Measurements from ENCODE around the gene SKI.

SKI gene

GRCh38 chr1:2344121-2344681 is 116.1 kb downstream of the SKI start:
- no peaks in the 10 kb centered on the region for H3K4me1 ChIP-seq (ENCODE audit: insufficient read depth, low read length, severe bottlenecking)
- H3K27ac ChIP-seq (ENCODE audit: low read depth, low read length, poor library complexity, severe bottlenecking): no peak overlapping the region
- no peaks in the 10 kb centered on the region for H3F3A ChIP-seq (ENCODE audit: insufficient read depth, low read length)
- H3K27me3 ChIP-seq (ENCODE audit: insufficient read depth, low read length): no peaks in the 10 kb centered on the region
- no peaks in the 10 kb centered on the region for H4K20me1 ChIP-seq (ENCODE audit: insufficient read depth, low read length)
- H3K9me2 ChIP-seq (ENCODE audit: low read depth, low read length): no peaks in the 10 kb centered on the region
- H2AFZ ChIP-seq (ENCODE audit: low read length): no peak overlapping the region
- no peak overlapping the region for H3K9ac ChIP-seq (ENCODE audit: low read length)
- H3K4me2 ChIP-seq (ENCODE audit: low read length): no peak overlapping the region
- H3K79me2 ChIP-seq (ENCODE audit: insufficient read depth, low read length): no peaks in the 10 kb centered on the region
- H3K36me3 ChIP-seq (ENCODE audit: insufficient read depth, low read length): no peaks in the 10 kb centered on the region
- H3K9me3 ChIP-seq (ENCODE audit: low read length): no peaks in the 10 kb centered on the region
- no peak overlapping the region for H3K4me3 ChIP-seq (ENCODE audit: low read depth, low read length, poor library complexity, severe bottlenecking)
- TF ChIP-seq CTCF (IDR thresholded peaks at IDR 0.05; ENCODE audit: low read length) (no peak), EZH2 (IDR thresholded peaks at IDR 0.05; ENCODE audit: borderline replicate concordance, low read length) (no peak)

GRCh38 chr1:2344744-2345296 is 116.7 kb downstream of the SKI start:
- no peak overlapping the region for H3K4me2 ChIP-seq (ENCODE audit: low read length)
- H3K9me2 ChIP-seq (ENCODE audit: low read depth, low read length): no peaks in the 10 kb centered on the region
- no peaks in the 10 kb centered on the region for H4K20me1 ChIP-seq (ENCODE audit: insufficient read depth, low read length)
- TF ChIP-seq EZH2 (IDR thresholded peaks at IDR 0.05; ENCODE audit: borderline replicate concordance, low read length) (no peak), CTCF (IDR thresholded peaks at IDR 0.05; ENCODE audit: low read length) (no peak)
- H3K27ac ChIP-seq (ENCODE audit: low read depth, low read length, poor library complexity, severe bottlenecking): no peak overlapping the region
- H3K9me3 ChIP-seq (ENCODE audit: low read length): no peaks in the 10 kb centered on the region
- H3K4me3 ChIP-seq (ENCODE audit: low read depth, low read length, poor library complexity, severe bottlenecking): no peak overlapping the region
- H3K9ac ChIP-seq (ENCODE audit: low read length): no peak overlapping the region
- no peak overlapping the region for H2AFZ ChIP-seq (ENCODE audit: low read length)
- no peaks in the 10 kb centered on the region for H3K36me3 ChIP-seq (ENCODE audit: insufficient read depth, low read length)
- H3K79me2 ChIP-seq (ENCODE audit: insufficient read depth, low read length): no peaks in the 10 kb centered on the region
- no peaks in the 10 kb centered on the region for H3K4me1 ChIP-seq (ENCODE audit: insufficient read depth, low read length, severe bottlenecking)
- H3F3A ChIP-seq (ENCODE audit: insufficient read depth, low read length): no peaks in the 10 kb centered on the region
- no peaks in the 10 kb centered on the region for H3K27me3 ChIP-seq (ENCODE audit: insufficient read depth, low read length)

GRCh38 chr1:2345297-2346075 is 117.4 kb downstream of the SKI start:
- Histone ChIP-seq H3K9me3 (ENCODE audit: low read length) (no peaks in the 10 kb centered on the region), H3K9ac (ENCODE audit: low read length) (no peak overlapping the region), H2AFZ (ENCODE audit: low read length) (no peak overlapping the region), H4K20me1 (ENCODE audit: insufficient read depth, low read length) (no peaks in the 10 kb centered on the region), H3K27ac (ENCODE audit: low read depth, low read length, poor library complexity, severe bottlenecking) (no peak overlapping the region), H3F3A (ENCODE audit: insufficient read depth, low read length) (no peaks in the 10 kb centered on the region), H3K36me3 (ENCODE audit: insufficient read depth, low read length) (no peaks in the 10 kb centered on the region), H3K4me2 (ENCODE audit: low read length) (no peak overlapping the region), H3K9me2 (ENCODE audit: low read depth, low read length) (no peaks in the 10 kb centered on the region), H3K79me2 (ENCODE audit: insufficient read depth, low read length) (no peaks in the 10 kb centered on the region), H3K27me3 (ENCODE audit: insufficient read depth, low read length) (no peaks in the 10 kb centered on the region), H3K4me1 (ENCODE audit: insufficient read depth, low read length, severe bottlenecking) (no peaks in the 10 kb centered on the region), H3K4me3 (ENCODE audit: low read depth, low read length, poor library complexity, severe bottlenecking) (no peak overlapping the region)
- no peak for TF ChIP-seq CTCF (IDR thresholded peaks at IDR 0.05; ENCODE audit: low read length)
- TF ChIP-seq EZH2 (IDR thresholded peaks at IDR 0.05; ENCODE audit: borderline replicate concordance, low read length): no peak

All from OCI-LY1 (cell line).